ENCODE results near the gene CARD8.

CARD8 gene

GRCh38 chr19:48216933-48217332, 38.8 kb downstream of the CARD8 start:
- Histone ChIP-seq H3K36me3 (peaks cover 100% of the 10 kb centered on the region), H3K9me3 (no peaks in the 10 kb centered on the region), H3K27ac (no peak overlapping the region), H3K4me3 (ENCODE audit: low read depth in 1 of 2, low read length in 1 of 2) (no peak overlapping the region), H3K27me3 (no peaks in the 10 kb centered on the region), H3K4me1 (ENCODE audit: control insufficient read depth in 1 of 2, insufficient read depth in 1 of 2, low read depth in 1 of 2, low read length in 1 of 2) (no peaks in the 10 kb centered on the region)
- TF ChIP-seq CTCF (IDR thresholded peaks at IDR 0.05), result no peak

GRCh38 chr19:48213959-48214358, 41.8 kb downstream of the CARD8 start:
- no peak overlapping the region for H3K4me3 ChIP-seq (ENCODE audit: low read depth in 1 of 2, low read length in 1 of 2)
- no peaks in the 10 kb centered on the region for H3K4me1 ChIP-seq (ENCODE audit: control insufficient read depth in 1 of 2, insufficient read depth in 1 of 2, low read depth in 1 of 2, low read length in 1 of 2)
- TF ChIP-seq CTCF (IDR thresholded peaks at IDR 0.05), result no peak
- no peak overlapping the region for H3K27ac ChIP-seq
- H3K36me3 ChIP-seq, result peaks cover 91% of the 10 kb centered on the region
- H3K27me3 ChIP-seq, result no peaks in the 10 kb centered on the region
- H3K9me3 ChIP-seq, result no peaks in the 10 kb centered on the region

GRCh38 chr19:48210005-48210404, 45.7 kb downstream of the CARD8 start:
- no peak for TF ChIP-seq CTCF (IDR thresholded peaks at IDR 0.05)
- Histone ChIP-seq H3K9me3 (no peaks in the 10 kb centered on the region), H3K27me3 (no peaks in the 10 kb centered on the region), H3K4me1 (ENCODE audit: control insufficient read depth in 1 of 2, insufficient read depth in 1 of 2, low read depth in 1 of 2, low read length in 1 of 2) (no peaks in the 10 kb centered on the region), H3K36me3 (peaks cover 61% of the 10 kb centered on the region), H3K27ac (no peak overlapping the region), H3K4me3 (ENCODE audit: low read depth in 1 of 2, low read length in 1 of 2) (no peak overlapping the region)

- no peak overlapping the region for H3K4me3 ChIP-seq (ENCODE audit: low read depth in 1 of 2, low read length in 1 of 2)
These were observed 49.2 kb downstream of the CARD8 start for GRCh38 chr19:48206397-48207093.

GRCh38 chr19:48203794-48204628, 51.7 kb downstream of the CARD8 start:
- no peak for TF ChIP-seq CTCF (IDR thresholded peaks at IDR 0.05)
- Histone ChIP-seq H3K4me1 (ENCODE audit: control insufficient read depth in 1 of 2, insufficient read depth in 1 of 2, low read depth in 1 of 2, low read length in 1 of 2) (peaks cover 26 to 27% of the 10 kb centered on the region in 2 experiments), H3K27ac (peak overlapping the region; percentile 62), H3K4me3 (ENCODE audit: low read depth in 1 of 2, low read length in 1 of 2) (peak overlapping the region; percentile 62 to 64), H3K36me3 (peaks cover 10% of the 10 kb centered on the region), H3K9me3 (no peaks in the 10 kb centered on the region), H3K27me3 (no peaks in the 10 kb centered on the region)

More at GRCh38 chr19:48206397-48207093, 49.2 kb downstream of the CARD8 start:
- peaks cover 27% of the 10 kb centered on the region for H3K36me3 ChIP-seq
- H3K9me3 ChIP-seq, result no peaks in the 10 kb centered on the region
- H3K4me1 ChIP-seq (ENCODE audit: control insufficient read depth in 1 of 2, insufficient read depth in 1 of 2, low read depth in 1 of 2, low read length in 1 of 2), result peaks cover 26 to 27% of the 10 kb centered on the region in 2 experiments
- H3K27ac ChIP-seq, result peak overlapping the region; percentile 15
- no peaks in the 10 kb centered on the region for H3K27me3 ChIP-seq
- TF ChIP-seq CTCF (IDR thresholded peaks at IDR 0.05), result no peak
